HepG2 (cell line): Measurements from ENCODE around the gene ZNF700. TPM values are rescaled to one million over a fixed set of nuclear protein-coding genes. Genes with fewer than 3 reads are reported as not detected.

Experiments used
- ATAC-seq: fragments of 200-7000 bp; cut with Tn5 transposase; 3 replicates; pipeline ENCODE4 v1.9.1; 2020; ENCODE audit warnings: mild to moderate bottlenecking, moderate library complexity
- BruUV-seq: library from RNA; stranded (reverse); fragments of 400-500 nt; replicated peaks from 2 replicates; lab custom pipeline; 2021; lab: Mats Ljungman, UMichigan
- CTCF ChIA-PET: fragments of 300-600 bp; formaldehyde crosslinking; extraction: SDS; loops from one replicate; lab custom pipeline; 2021; ENCODE audit warnings: low total read pairs, inconsistent platforms, low intra/inter-chr PET ratio; lab: Yijun Ruan, JAX
- POLR2A ChIA-PET: fragments of 350-600 bp; sonication (Branson Sonifier 250); formaldehyde crosslinking; loops from one replicate; lab custom pipeline; 2020; ENCODE audit warnings: antibody characterized with exemption, inconsistent platforms; lab: Yijun Ruan, JAX
- DNase-seq: peaks from one replicate; pipeline ENCODE4 v3.0.0-alpha.2; 2015; ENCODE audit warnings: low spot score
- FAIRE-seq: peaks from 3 replicates; lab custom pipeline; 2011; peaks lifted over from hg19 to GRCh38; lab: Jason Lieb, UNC
- H2AFZ ChIP-seq: one replicate; pipeline ENCODE4 v1.6.1; 2011; ENCODE audit warnings: low read length, inconsistent platforms
- H3K27ac ChIP-seq: fragments of 300-600 bp; 3 replicates; pipeline ENCODE4 v1.8.0; 2011; ENCODE audit warnings: mixed run types, mild to moderate bottlenecking, mixed read lengths, low read length, inconsistent platforms; ENCODE audit not compliant: insufficient read depth; ENCODE audit errors: extremely low read length
- H3K27me3 ChIP-seq, 2 experiments: fragments of 200-600 bp in 1 of 2; 2 replicates in 1 of 2; 3 replicates in 1 of 2; pipeline versions ENCODE4 v1.6.0 to v1.8.0; 2011; ENCODE audit warnings: low read length in 2 of 2, mild to moderate bottlenecking in 2 of 2, moderate library complexity in 2 of 2, inconsistent platforms in 1 of 2; ENCODE audit not compliant: insufficient read depth in 2 of 2, control insufficient read depth in 1 of 2
- H3K36me3 ChIP-seq, 2 experiments: fragments of 200-600 bp in 1 of 2; replicated peaks in 1 of 2; 2 replicates in 1 of 2; 3 replicates in 1 of 2; pipeline versions ENCODE4 v1.5.1 to v1.8.0; 2011; ENCODE audit warnings: low read length in 2 of 2, inconsistent platforms in 1 of 2; ENCODE audit not compliant: insufficient read depth in 2 of 2, control insufficient read depth in 1 of 2
- H3K4me1 ChIP-seq: 2 replicates; pipeline ENCODE4 v1.5.1; 2012; ENCODE audit warnings: low read length, inconsistent platforms; ENCODE audit not compliant: insufficient read depth
- H3K4me2 ChIP-seq: 2 replicates; pipeline ENCODE4 v1.6.0; 2011; ENCODE audit warnings: low read depth, low read length, inconsistent platforms
- H3K4me3 ChIP-seq, 3 experiments: fragments of 200-600 bp in 1 of 3; sonication (generic), shearing (Covaris generic) in 1 of 3; replicated peaks in 1 of 3; 2 replicates each; pipeline ENCODE4 v1.5.1; 2011 to 2016; ENCODE audit warnings: low read length in 3 of 3, inconsistent platforms in 2 of 3, low read depth in 2 of 3, mild to moderate bottlenecking in 2 of 3, control low read depth in 1 of 3, mixed read lengths in 1 of 3; ENCODE audit not compliant: insufficient read depth in 1 of 3
- H3K79me2 ChIP-seq: one replicate; pipeline ENCODE4 v1.6.1; 2011; ENCODE audit warnings: low read length, inconsistent platforms; ENCODE audit not compliant: insufficient read depth
- H3K9ac ChIP-seq: 2 replicates; pipeline ENCODE4 v1.6.0; 2011; ENCODE audit warnings: mild to moderate bottlenecking, low read depth, low read length, inconsistent platforms; ENCODE audit not compliant: insufficient read depth
- H3K9me3 ChIP-seq: 2 replicates; pipeline ENCODE4 v1.5.1; 2012; ENCODE audit warnings: mild to moderate bottlenecking, low read length
- H4K20me1 ChIP-seq: 2 replicates; pipeline ENCODE4 v1.6.0; 2011; ENCODE audit warnings: inconsistent platforms, mild to moderate bottlenecking, low read length, moderate library complexity; ENCODE audit not compliant: insufficient read depth
- ATF7 ChIP-seq, 2 experiments: fragments of 450-650 bp in 1 of 2; sonication (generic) in 1 of 2; formaldehyde crosslinking in 1 of 2; IDR thresholded peaks; 2 replicates each; pipeline versions ENCODE4 v1.4.0 to v1.6.1; 2016 to 2020; ENCODE audit warnings: antibody characterized with exemption in 1 of 2, mild to moderate bottlenecking in 1 of 2, missing genetic modification reagents in 1 of 2
- GATA4 ChIP-seq: sonication (generic); IDR thresholded peaks from 2 replicates; pipeline ENCODE4 v1.6.1; 2016; ENCODE audit warnings: antibody characterized with exemption, low read depth, borderline replicate concordance
- GMEB2 ChIP-seq: IDR thresholded peaks from 2 replicates; pipeline ENCODE4 v1.6.1; 2016; ENCODE audit warnings: missing biosample characterization, missing genetic modification reagents, low read depth
- HMGXB3 ChIP-seq: sonication (generic); formaldehyde crosslinking; IDR thresholded peaks from 2 replicates; pipeline ENCODE4 v1.4.0; 2020; ENCODE audit warnings: missing genetic modification reagents, borderline replicate concordance
- IKZF1 ChIP-seq: fragments of 450-650 bp; IDR thresholded peaks from 2 replicates; pipeline ENCODE4 v1.7.1; 2016
- PHB2 ChIP-seq: fragments of 450-650 bp; IDR thresholded peaks from 2 replicates; pipeline ENCODE4 v1.6.1; 2018; ENCODE audit not compliant: partially characterized antibody
- SP140L ChIP-seq: sonication (generic); formaldehyde crosslinking; IDR thresholded peaks from 2 replicates; pipeline ENCODE4 v1.4.0; 2020; ENCODE audit warnings: missing genetic modification reagents, borderline replicate concordance
- TEF ChIP-seq: sonication (generic); formaldehyde crosslinking; IDR thresholded peaks from 2 replicates; pipeline ENCODE4 v1.5.0; 2020; ENCODE audit warnings: missing genetic modification reagents
- THAP11 ChIP-seq: IDR thresholded peaks from 2 replicates; pipeline ENCODE4 v1.6.1; 2016; ENCODE audit warnings: missing biosample characterization, missing genetic modification reagents
- ZNF513 ChIP-seq: sonication (generic); formaldehyde crosslinking; conservative IDR thresholded peaks from 2 replicates; pipeline ENCODE4 v1.5.0; 2020; ENCODE audit warnings: missing genetic modification reagents
- ZNF569 ChIP-seq: sonication (generic); formaldehyde crosslinking; IDR thresholded peaks from 2 replicates; pipeline ENCODE4 v1.5.0; 2020; ENCODE audit warnings: mild to moderate bottlenecking, missing genetic modification reagents, moderate library complexity, borderline replicate concordance
- ZNF597 ChIP-seq: sonication (generic); formaldehyde crosslinking; IDR thresholded peaks from 2 replicates; pipeline ENCODE4 v1.5.0; 2020; ENCODE audit warnings: missing genetic modification reagents
- ZSCAN29 ChIP-seq: sonication (generic); formaldehyde crosslinking; conservative IDR thresholded peaks from 2 replicates; pipeline ENCODE4 v1.4.0; 2020; ENCODE audit warnings: mild to moderate bottlenecking, missing genetic modification reagents
- WGBS: methylation state at CpG from one replicate; pipeline ENCODE4 v1.1.6; 2017; ENCODE audit warnings: low lambda C conversion rate; 5-methylcytosine and 5-hydroxymethylcytosine counted together
- in situ Hi-C: cut with HindIII; loops from 2 replicates; pipeline ENCODE4 v1.10.0; 2017; ENCODE audit warnings: low pct_unique_long_range_greater_than_20kb; ENCODE audit not compliant: extremely low pct_ligation_motif_present
- intact Hi-C: fragments of 100-400 bp; cut with micrococcal nuclease; formaldehyde crosslinking; loops from one replicate; pipeline ENCODE4 v1.10.0; 2022; ENCODE audit not compliant: unreplicated experiment
- polyA plus RNA-seq, 8 experiments: library from polyadenylated mRNA; depleted of rRNA in 3 of 8; stranded (reverse) in 7 of 8; unstranded in 1 of 8; fragments of >200 nt; fragmentation: Illumina TruSeq in 4 of 8; extraction: Trizol in 4 of 8; gene quantifications; 2 replicates each; pipeline versions ENCODE4 v1.2.1 to v1.2.3, GENCODE V29; 2011 to 2016; ENCODE audit warnings: low read depth in 4 of 8, missing spikeins in 1 of 8, mixed read lengths in 1 of 8; ENCODE audit not compliant: insufficient read depth in 1 of 8
- total RNA-seq, 5 experiments: library from RNA; depleted of rRNA; stranded (reverse); fragments of >200 nt; fragmentation: Illumina TruSeq; extraction: Trizol; gene quantifications; 2 replicates each; pipeline ENCODE4 v1.2.3, GENCODE V29; 2016; ENCODE audit warnings: low read depth in 1 of 5

The ZNF700 gene
- total and polyA plus RNA-seq, 2 of the 13 experiments (the other 11 are each of a cell fraction or from before 2014, with no cell fraction given), result 6.0 to 12.8 TPM

GRCh38 chr19:11927227-11927626 lies 2.3 kb downstream of the ZNF700 start:
- intact Hi-C loops, result no loop called here
- CTCF ChIA-PET, result no interaction called here
- H3K79me2 ChIP-seq, result peaks cover 27% of the 10 kb centered on the region
- H2AFZ ChIP-seq, result no peak overlapping the region
- H3K4me3 ChIP-seq, result peak overlapping the region in 1 of 3 experiments; percentile 23; a peak in 1 of 6 replicates
- in situ Hi-C loops, result no loop called here
- DNase-seq (no peak), ATAC-seq (no peak), FAIRE-seq (no peak)
- H3K4me1 ChIP-seq, result peaks cover 55% of the 10 kb centered on the region
- no peak overlapping the region for H3K27ac ChIP-seq
- H3K36me3 ChIP-seq, result 0 out of 5 replicates have a peak, but pooled peaks cover 0 to 1% of the 10 kb centered on the region in 2 experiments
- WGBS, result 93% methylated on average over 3 of the region's 3 CpGs
- no peaks in the 10 kb centered on the region for H4K20me1 ChIP-seq
- no peak for TF ChIP-seq ZNF597 (CRISPR knock-in tag)
- TF ChIP-seq GATA4, result no peak
- no peak for TF ChIP-seq GMEB2
- TF ChIP-seq ATF7 (IDR thresholded peaks at IDR 0.05), result no peak
- no peak for TF ChIP-seq ATF7 (CRISPR knock-in tag; IDR thresholded peaks at IDR 0.05)
- TF ChIP-seq IKZF1, result no peak
- no peak for TF ChIP-seq ZNF569 (CRISPR knock-in tag)
- TF ChIP-seq ZNF513 (CRISPR knock-in tag), result no peak
- no peak for TF ChIP-seq TEF (CRISPR knock-in tag)
- no peak for TF ChIP-seq THAP11 (CRISPR knock-in tag)
- no peak for TF ChIP-seq PHB2
- TF ChIP-seq ZSCAN29, result no peak
- no peak for TF ChIP-seq SP140L
- TF ChIP-seq HMGXB3, result no peak
- POLR2A ChIA-PET, result no interaction called here
- no peaks in the 10 kb centered on the region for H3K9me3 ChIP-seq
- no TSS peak for BruUV-seq
- H3K9ac ChIP-seq, result no peak overlapping the region
- H3K4me2 ChIP-seq, result peak overlapping the region; percentile 100; the same call in 1 of the 2 replicates
- no peaks in the 10 kb centered on the region; a peak in 1 of 5 replicates for H3K27me3 ChIP-seq
